Stimulated activated CD8-positive, alpha-beta memory T cell treated with anti-CD3 and anti-CD28 coated beads, Interleukin-2, amount 100 ng/mL, for 48 hours (primary cell): Measurements from ENCODE around the gene NTN4.
"Not testable (repeated sequence)": the region's sequence is repeated elsewhere in the genome, so short reads cannot be mapped to it uniquely, and the experiment has no call there.

Experiments
- DNase-seq, 2 donors: peaks; one replicate each; pipeline ENCODE4 v3.0.0-alpha.2; 2020; ENCODE audit warnings: low read depth in 2 of 2

The NTN4 gene

GRCh38 chr12:95709152-95709551, 81.4 kb downstream of the NTN4 start:
- DNase-seq = no peak

GRCh38 chr12:95705143-95705542, 85.4 kb downstream of the NTN4 start:
- no peak for DNase-seq

DNA sequence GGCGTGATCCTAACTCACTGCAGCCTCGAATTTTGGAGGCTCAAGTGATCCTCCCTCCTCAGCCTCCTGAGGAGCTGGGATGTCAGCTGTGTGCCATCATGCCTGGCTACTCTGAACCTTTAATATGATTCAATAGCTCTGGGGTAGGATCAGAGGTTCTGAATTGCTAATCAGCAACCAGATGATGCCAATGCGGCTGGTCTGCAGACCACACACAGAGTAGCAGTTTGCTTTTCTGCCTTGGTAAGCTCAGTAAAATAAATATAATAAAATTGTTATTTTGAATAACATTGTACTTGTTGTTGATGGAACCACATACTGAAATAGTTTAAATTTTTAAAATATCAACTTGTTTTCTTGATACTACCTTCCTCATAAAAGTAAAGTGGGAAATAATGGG, 86.6 kb downstream of the NTN4 start:
- DNase-seq = no peak

DNA sequence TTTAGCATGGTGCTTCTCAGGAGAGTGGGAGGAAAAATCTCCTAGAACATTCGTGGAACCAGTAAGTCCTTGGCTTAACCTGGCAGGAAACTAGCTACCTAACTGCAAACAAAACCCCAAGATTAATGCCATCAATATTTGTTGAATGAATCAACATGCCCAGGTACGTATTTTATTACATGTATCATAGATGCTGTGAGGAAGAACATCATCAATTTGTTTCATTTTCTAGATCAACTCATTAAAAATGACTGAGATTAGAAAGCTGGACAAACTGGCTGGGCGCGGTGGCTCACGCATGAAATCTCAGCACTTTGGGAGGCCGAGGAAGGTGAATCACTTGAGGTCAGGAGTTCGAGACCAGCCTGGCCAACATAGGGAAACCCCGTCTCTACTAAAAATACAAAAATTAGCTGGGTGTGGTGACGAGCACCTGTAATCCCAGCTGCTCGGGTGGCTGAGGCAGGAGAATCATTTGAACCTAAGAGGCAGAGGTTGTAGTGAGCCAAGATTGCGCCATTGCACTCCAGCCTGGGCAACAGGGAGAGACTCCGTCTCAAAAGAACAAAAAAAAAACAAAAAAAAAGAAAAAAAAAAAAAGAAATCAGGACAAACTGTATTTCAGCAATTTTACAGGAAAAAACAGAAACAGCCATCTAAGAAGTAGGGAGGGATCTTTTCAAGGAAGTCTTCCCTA, 88.7 kb downstream of the NTN4 start:
- DNase-seq = no peak

GRCh38 chr12:95701275-95701674, 89.3 kb downstream of the NTN4 start:
- no peak for DNase-seq

GRCh38 chr12:95700316-95700785, 90.2 kb downstream of the NTN4 start:
- DNase-seq = peak in 1 of 2 donors; percentile 0

GRCh38 chr12:95699579-95699978, 91.0 kb downstream of the NTN4 start:
- DNase-seq = no peak

DNA sequence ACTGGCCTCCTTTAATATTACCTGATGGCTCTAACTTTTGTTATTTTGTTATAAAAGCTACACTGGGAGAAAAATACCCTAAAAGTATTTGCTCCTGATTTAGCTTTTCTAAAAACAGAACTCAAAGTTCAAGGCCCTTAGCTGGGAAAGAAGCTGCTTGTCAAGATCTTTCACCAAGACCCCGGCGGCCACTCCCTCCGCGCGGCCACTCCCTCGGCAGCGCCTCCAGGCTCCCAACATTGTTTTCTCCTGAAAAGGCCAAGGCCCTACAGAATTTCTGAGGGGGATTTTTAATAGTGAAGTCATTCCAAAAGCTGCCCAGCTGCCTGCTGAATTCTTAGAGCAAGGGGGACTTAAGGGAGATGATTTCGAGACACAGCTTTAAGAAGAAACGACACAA, 96.4 kb downstream of the NTN4 start:
- DNase-seq = no peak

- DNase-seq = no peak
These were observed 96.9 kb downstream of the NTN4 start for GRCh38 chr12:95693689-95694088.

GRCh38 chr12:95690861-95691635, 99.5 kb downstream of the NTN4 start:
- no peak for DNase-seq

DNA sequence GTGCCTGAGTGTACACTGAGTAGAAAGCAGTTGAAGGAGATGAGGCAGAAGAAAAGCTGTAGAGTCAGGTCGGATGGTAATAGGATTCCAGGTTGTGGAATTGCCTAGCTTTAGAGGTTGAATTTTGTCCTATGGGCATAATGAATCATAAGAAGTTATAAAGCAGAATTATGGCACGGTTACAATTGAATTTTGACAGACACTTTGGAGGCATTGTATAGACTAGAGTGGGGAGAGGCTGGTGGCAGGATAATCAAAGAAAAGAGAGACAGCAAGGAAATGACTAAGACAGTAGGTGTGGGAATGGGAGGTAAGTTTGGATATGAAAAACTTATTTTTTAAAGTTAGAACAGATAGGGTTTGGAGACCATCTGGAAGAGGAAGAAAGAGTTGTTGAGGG, 102.6 kb downstream of the NTN4 start:
- no peak for DNase-seq

DNA sequence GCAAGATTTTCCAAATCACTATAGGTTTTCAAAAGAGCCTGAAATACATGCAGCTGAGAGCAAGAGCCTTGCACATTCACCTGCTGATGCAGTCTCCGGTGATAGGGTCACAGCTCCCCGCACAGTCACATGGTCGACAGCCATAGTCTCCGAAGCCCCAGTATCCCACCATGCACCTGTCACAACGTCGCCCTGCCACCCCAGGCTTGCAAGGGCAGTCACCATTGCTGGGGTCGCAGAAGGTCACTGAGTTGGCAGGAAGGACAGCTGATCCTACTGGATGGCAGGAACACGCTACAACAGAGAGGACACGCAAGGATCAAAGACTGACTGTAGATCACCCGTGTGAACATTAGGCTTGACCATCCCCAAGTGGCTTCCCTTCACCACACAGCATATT, 107.1 kb downstream of the NTN4 start:
- DNase-seq = no peak

GRCh38 chr12:95681210-95681765, 109.3 kb downstream of the NTN4 start:
- no peak for DNase-seq

DNA sequence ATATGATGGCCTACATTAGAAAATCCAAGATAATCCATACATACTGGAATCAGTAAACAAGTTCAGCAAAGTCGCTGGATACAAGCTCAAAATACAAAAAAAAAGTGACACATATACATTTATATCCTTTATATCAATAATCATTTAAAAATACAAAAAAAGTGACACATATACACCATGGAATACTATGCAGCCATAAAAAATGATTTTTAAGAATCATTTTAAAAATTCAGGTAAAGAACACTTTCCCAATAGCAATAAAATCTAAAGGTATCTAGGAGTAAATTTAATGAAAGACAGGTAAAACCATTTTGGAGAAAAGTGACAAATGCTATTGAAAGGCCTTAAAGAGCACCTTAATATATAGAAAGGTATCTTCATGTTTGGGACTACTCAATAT, 111.9 kb downstream of the NTN4 start:
- no peak for DNase-seq

- not testable (repeated sequence) for DNase-seq
These were observed 112.8 kb downstream of the NTN4 start for GRCh38 chr12:95677782-95678181.

DNA sequence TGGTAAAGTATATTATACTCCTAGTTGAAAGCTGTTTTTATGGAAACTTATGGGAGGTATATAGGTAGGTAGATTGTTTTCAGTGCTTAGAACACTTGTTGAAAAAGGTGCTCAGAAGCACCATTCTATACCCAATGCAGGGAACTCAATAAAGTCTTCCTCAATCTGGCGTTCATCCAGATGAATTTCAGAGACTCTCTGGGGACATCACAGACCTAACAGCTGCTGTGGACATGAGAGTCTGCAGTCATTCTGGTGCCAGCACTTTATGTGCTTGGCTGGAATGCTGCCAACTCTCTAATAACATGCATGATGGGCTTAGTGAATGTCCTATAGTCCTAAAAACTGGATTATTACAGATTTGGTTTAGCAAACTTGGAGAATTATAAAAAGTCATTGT, 115.9 kb downstream of the NTN4 start:
- no peak for DNase-seq

DNA sequence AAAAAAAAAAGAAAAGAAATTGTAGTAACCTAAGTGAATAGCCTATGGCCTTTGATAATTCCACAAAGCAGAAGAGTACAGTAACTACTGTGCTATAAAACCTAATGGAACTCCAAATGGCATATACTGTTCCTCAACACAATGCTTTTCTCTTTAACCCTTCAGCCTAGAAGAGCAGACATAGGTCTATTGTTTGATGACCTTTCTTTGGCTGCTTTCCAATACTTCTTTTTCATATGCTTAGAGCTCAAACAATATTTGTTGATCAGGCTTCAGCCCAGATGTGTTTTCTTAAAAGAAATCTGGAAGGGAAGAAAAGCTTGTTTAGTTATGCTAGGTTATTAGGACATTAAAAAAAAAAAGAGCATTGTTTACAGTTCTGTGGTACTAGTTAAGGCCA, 116.4 kb downstream of the NTN4 start:
- no peak for DNase-seq

DNA sequence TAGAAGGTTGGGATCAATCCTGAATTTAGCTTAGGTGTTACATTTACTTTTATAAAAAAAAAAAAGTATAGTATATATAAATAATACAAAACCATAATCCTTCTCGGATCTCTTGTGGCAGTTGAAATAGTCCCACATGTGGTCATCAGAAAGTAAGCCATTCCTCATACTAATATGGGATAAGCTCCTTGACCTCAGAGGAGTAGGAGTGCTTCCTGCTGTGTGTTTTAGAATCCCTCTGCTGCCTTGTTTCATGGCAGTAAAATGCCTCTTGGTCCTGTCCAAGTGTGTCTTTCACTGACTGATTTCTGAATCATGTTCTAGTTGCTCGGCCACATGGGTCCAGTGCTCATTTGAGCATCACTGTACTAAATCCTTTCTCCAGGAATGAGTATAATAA, 117.0 kb downstream of the NTN4 start:
- no peak for DNase-seq

DNA sequence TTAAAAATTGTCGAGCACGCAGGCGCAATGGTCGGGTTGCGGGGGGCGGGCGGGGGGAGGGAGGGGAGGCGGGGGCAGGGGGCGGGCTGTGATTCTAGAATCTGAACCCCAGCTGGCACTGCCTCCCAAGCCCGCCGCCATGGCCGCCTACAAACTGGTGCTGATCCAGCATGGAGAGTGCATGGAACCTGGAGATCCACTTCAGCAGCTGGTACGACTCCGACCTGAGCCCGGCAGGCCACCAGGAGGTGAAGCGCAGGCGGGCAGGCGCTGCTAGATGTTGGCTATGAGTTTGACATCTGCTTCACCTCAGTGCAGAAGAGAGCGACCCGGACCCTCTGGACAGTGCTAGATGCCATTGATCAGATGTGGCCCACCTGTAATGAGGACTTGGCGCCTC, 118.4 kb downstream of the NTN4 start:
- DNase-seq = no peak

GRCh38 chr12:95671265-95671664, 119.3 kb downstream of the NTN4 start:
- DNase-seq = no peak

- no peak for DNase-seq
These were observed 127.0 kb downstream of the NTN4 start for GRCh38 chr12:95663525-95663924.

GRCh38 chr12:95661360-95661759, 129.2 kb downstream of the NTN4 start:
- DNase-seq = no peak

GRCh38 chr12:95658386-95658785, 132.2 kb downstream of the NTN4 start:
- no peak for DNase-seq
